ENCODE data around the gene LIPN. TPM values are rescaled to one million over a fixed set of nuclear protein-coding genes. Genes with fewer than 3 reads are reported as not detected.
A peak's percentile ranks its signal among the peaks of the same experiment; 100 is the strongest.
"Not testable (repeated sequence)": the region's sequence is repeated elsewhere in the genome, so short reads cannot be mapped to it uniquely, and the experiment has no call there.

The LIPN gene
- total and polyA plus RNA-seq, 2 experiments from 2014 or later, result 0.17 TPM; not detected in 1

DNA sequence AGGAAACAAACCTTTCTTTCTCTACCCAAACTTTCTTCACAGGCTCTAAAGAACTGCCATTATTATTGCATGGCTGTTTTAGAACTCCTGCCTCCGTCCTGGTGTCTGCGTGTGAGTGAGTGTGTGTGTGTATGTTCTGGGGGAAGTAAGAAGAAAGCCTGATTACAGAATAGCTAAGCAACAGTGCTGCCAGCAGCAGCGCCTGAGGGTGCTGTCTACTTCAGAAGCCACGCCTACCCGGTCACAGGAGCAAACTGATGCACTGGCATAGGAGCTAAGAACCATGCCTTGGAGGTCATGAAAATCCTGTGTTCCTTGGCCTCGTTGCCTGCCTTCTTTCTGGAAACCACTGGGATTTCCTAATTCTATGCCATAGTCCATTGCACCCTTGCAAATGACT is 28.5 kb upstream of the LIPN start:
- no peak overlapping the region for H3K4me3 ChIP-seq
- no peaks in the 10 kb centered on the region for H3K4me1 ChIP-seq (ENCODE audit: insufficient read depth)
- no peak for TF ChIP-seq EZH2phosphoT487 (IDR thresholded peaks at IDR 0.05; ENCODE audit: low read depth, severe bottlenecking, unreplicated experiment)
- TF ChIP-seq EZH2 (IDR thresholded peaks at IDR 0.05; ENCODE audit: borderline replicate concordance), result no peak
- TF ChIP-seq, protein P1, sequence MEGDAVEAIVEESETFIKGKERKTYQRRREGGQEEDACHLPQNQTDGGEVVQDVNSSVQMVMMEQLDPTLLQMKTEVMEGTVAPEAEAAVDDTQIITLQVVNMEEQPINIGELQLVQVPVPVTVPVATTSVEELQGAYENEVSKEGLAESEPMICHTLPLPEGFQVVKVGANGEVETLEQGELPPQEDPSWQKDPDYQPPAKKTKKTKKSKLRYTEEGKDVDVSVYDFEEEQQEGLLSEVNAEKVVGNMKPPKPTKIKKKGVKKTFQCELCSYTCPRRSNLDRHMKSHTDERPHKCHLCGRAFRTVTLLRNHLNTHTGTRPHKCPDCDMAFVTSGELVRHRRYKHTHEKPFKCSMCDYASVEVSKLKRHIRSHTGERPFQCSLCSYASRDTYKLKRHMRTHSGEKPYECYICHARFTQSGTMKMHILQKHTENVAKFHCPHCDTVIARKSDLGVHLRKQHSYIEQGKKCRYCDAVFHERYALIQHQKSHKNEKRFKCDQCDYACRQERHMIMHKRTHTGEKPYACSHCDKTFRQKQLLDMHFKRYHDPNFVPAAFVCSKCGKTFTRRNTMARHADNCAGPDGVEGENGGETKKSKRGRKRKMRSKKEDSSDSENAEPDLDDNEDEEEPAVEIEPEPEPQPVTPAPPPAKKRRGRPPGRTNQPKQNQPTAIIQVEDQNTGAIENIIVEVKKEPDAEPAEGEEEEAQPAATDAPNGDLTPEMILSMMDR (IDR thresholded peaks at IDR 0.05; ENCODE audit: poor library complexity), result no peak
- DNase-seq (ENCODE audit: low spot score), result peak; percentile 24
- no peaks in the 10 kb centered on the region for H3K36me3 ChIP-seq (replicated peaks; ENCODE audit: insufficient read depth, low read depth)
- no peak overlapping the region for H3K27ac ChIP-seq
- no peak overlapping the region for H3K4me2 ChIP-seq
- no peaks in the 10 kb centered on the region for H4K20me1 ChIP-seq (ENCODE audit: insufficient read depth, poor library complexity, severe bottlenecking)
- peaks cover 2% of the 10 kb centered on the region for H3K27me3 ChIP-seq
- no peaks in the 10 kb centered on the region for H3K9me2 ChIP-seq (replicated peaks; ENCODE audit: insufficient read depth)
- H3K9me3 ChIP-seq (ENCODE audit: low read depth), result no peaks in the 10 kb centered on the region
- H2AFZ ChIP-seq, result no peak overlapping the region
- H3K79me2 ChIP-seq, result no peaks in the 10 kb centered on the region
- 73% methylated on average over 6 of the region's 6 CpGs for WGBS (ENCODE audit: low lambda C conversion rate, missing lambda C conversion rate)

DNA sequence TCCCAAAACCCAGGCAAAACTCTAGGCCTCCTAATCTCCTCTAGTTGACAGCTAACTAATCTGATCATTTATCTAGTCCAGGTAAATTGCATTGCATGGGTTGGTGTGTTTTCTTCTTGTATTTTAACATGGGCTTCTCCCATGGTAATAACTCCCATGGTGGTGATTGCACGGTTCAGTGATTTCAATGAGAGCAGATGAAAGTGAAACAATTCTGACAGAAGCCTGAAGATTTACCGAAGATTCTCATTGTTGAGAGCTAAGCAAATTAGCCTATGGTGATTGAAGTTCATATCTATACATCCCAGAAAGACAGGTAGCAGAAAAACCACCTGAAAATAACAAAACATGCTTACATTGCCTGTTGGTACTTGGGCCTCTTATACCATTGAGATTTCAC is 26.6 kb upstream of the LIPN start:
- no peaks in the 10 kb centered on the region for H3K9me3 ChIP-seq (ENCODE audit: low read depth)
- TF ChIP-seq, protein P1 (IDR thresholded peaks at IDR 0.05; ENCODE audit: poor library complexity), result no peak
- no peak for TF ChIP-seq EZH2 (IDR thresholded peaks at IDR 0.05; ENCODE audit: borderline replicate concordance)
- no peak for TF ChIP-seq EZH2phosphoT487 (IDR thresholded peaks at IDR 0.05; ENCODE audit: low read depth, severe bottlenecking, unreplicated experiment)
- no peak overlapping the region for H2AFZ ChIP-seq
- no peaks in the 10 kb centered on the region for H3K36me3 ChIP-seq (replicated peaks; ENCODE audit: insufficient read depth, low read depth)
- H3K27me3 ChIP-seq, result peaks cover 5% of the 10 kb centered on the region
- H3K4me1 ChIP-seq (ENCODE audit: insufficient read depth), result no peaks in the 10 kb centered on the region
- H3K9me2 ChIP-seq (replicated peaks; ENCODE audit: insufficient read depth), result no peaks in the 10 kb centered on the region
- no peaks in the 10 kb centered on the region for H3K79me2 ChIP-seq
- H3K4me2 ChIP-seq, result no peak overlapping the region
- DNase-seq (ENCODE audit: low spot score), result no peak
- H3K27ac ChIP-seq, result no peak overlapping the region
- no peaks in the 10 kb centered on the region for H4K20me1 ChIP-seq (ENCODE audit: insufficient read depth, poor library complexity, severe bottlenecking)
- WGBS (ENCODE audit: low lambda C conversion rate, missing lambda C conversion rate), result 81% methylated on average over 2 of the region's 2 CpGs
- H3K4me3 ChIP-seq, result no peak overlapping the region

DNA sequence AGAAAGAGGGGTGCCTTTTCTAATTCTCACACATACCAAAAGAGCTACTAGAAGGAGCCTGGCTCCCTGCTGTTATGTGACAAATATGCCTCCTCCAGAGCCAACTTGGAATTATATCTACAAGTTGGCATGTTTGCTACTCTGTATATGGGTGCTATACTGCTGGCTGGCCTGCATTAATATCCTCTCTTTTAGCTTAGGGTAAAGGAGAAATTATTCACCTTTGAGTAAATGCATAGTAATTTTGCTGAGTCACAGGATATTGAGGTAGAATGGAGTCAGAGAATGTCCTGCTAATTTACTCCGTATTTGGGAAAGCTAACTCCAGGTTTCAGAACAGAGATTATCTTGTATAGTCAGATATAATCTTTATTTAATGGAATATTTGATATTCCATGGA is 24.2 kb upstream of the LIPN start:
- TF ChIP-seq, protein P1 (IDR thresholded peaks at IDR 0.05; ENCODE audit: poor library complexity), result no peak
- no peak for TF ChIP-seq EZH2 (IDR thresholded peaks at IDR 0.05; ENCODE audit: borderline replicate concordance)
- no peak for TF ChIP-seq EZH2phosphoT487 (IDR thresholded peaks at IDR 0.05; ENCODE audit: low read depth, severe bottlenecking, unreplicated experiment)
- Histone ChIP-seq H3K79me2 (no peaks in the 10 kb centered on the region), H3K4me1 (ENCODE audit: insufficient read depth) (no peaks in the 10 kb centered on the region), H4K20me1 (ENCODE audit: insufficient read depth, poor library complexity, severe bottlenecking) (no peaks in the 10 kb centered on the region), H3K27me3 (peaks cover 14% of the 10 kb centered on the region), H3K4me2 (no peak overlapping the region), H3K27ac (no peak overlapping the region), H3K4me3 (no peak overlapping the region), H3K36me3 (replicated peaks; ENCODE audit: insufficient read depth, low read depth) (no peaks in the 10 kb centered on the region), H3K9me2 (replicated peaks; ENCODE audit: insufficient read depth) (no peaks in the 10 kb centered on the region), H2AFZ (no peak overlapping the region), H3K9me3 (ENCODE audit: low read depth) (no peaks in the 10 kb centered on the region)
- DNase-seq (ENCODE audit: low spot score), result no peak
- WGBS (ENCODE audit: low lambda C conversion rate, missing lambda C conversion rate), result 76% methylated on average over 1 of the region's 1 CpG

DNA sequence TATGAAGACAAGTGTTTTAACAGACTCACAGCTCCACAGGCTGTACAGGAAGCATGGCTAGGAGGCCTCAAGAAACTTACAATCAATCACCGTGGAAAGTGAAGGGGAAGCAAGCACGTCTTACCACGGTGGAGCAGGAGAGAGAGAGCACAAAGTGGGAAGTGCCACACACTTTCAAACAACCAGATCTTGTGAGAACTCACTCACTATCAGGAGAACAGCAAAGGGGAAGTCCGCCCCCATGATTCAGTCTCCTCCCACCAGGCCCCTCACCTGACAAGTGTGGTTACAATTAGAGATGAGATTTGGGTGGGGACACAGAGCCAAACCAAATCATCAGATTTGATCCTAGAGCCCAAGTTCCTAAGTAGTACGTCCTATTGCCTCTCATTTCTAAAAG is 17.9 kb upstream of the LIPN start:
- not testable (repeated sequence) for H3K79me2 ChIP-seq; H3K4me2 ChIP-seq; H3K36me3 ChIP-seq (replicated peaks; ENCODE audit: insufficient read depth, low read depth); H2AFZ ChIP-seq; H3K9me2 ChIP-seq (replicated peaks; ENCODE audit: insufficient read depth); H3K4me1 ChIP-seq (ENCODE audit: insufficient read depth); H3K27ac ChIP-seq; H4K20me1 ChIP-seq (ENCODE audit: insufficient read depth, poor library complexity, severe bottlenecking); H3K9me3 ChIP-seq (ENCODE audit: low read depth); H3K4me3 ChIP-seq; DNase-seq (ENCODE audit: low spot score)
- peaks cover 17% of the 10 kb centered on the region for H3K27me3 ChIP-seq
- WGBS (ENCODE audit: low lambda C conversion rate, missing lambda C conversion rate), result 69% methylated on average over 5 of the region's 5 CpGs

Measured in hepatocyte (in vitro differentiated cells).